Measurements from ENCODE around the gene SNED1. TPM values are rescaled to one million over a fixed set of nuclear protein-coding genes. Genes with fewer than 3 reads are reported as not detected.

Gene SNED1
- polyA plus RNA-seq, 1 experiment: 3.9 TPM

GRCh38 chr2:240981280-240981679, 17.1 kb upstream of the SNED1 start:
- Histone ChIP-seq H3K4me3 (ENCODE audit: low read depth, low read length) (no peak overlapping the region), H3K36me3 (ENCODE audit: control insufficient read depth, insufficient read depth, low read length) (no peaks in the 10 kb centered on the region), H3K27me3 (ENCODE audit: control insufficient read depth, insufficient read depth, low read length) (peaks cover 6% of the 10 kb centered on the region; the same call in 1 of the 2 replicates)
- ChIA-PET POLR2A (no interaction called here), CTCF (interaction anchor here (1.9 kb wide), 1 partner anchor 67 kb away, joined by 8 read pairs; no protein-coding TSS in a partner anchor)
- DNase-seq (ENCODE audit: low read depth): no peak
- TF ChIP-seq, protein P1, sequence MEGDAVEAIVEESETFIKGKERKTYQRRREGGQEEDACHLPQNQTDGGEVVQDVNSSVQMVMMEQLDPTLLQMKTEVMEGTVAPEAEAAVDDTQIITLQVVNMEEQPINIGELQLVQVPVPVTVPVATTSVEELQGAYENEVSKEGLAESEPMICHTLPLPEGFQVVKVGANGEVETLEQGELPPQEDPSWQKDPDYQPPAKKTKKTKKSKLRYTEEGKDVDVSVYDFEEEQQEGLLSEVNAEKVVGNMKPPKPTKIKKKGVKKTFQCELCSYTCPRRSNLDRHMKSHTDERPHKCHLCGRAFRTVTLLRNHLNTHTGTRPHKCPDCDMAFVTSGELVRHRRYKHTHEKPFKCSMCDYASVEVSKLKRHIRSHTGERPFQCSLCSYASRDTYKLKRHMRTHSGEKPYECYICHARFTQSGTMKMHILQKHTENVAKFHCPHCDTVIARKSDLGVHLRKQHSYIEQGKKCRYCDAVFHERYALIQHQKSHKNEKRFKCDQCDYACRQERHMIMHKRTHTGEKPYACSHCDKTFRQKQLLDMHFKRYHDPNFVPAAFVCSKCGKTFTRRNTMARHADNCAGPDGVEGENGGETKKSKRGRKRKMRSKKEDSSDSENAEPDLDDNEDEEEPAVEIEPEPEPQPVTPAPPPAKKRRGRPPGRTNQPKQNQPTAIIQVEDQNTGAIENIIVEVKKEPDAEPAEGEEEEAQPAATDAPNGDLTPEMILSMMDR (IDR thresholded peaks at IDR 0.05; ENCODE audit: insufficient read depth, low read depth, low read length): no peak

- TF ChIP-seq, protein P1 (IDR thresholded peaks at IDR 0.05; ENCODE audit: insufficient read depth, low read depth, low read length): no peak
- H3K36me3 ChIP-seq (ENCODE audit: control insufficient read depth, insufficient read depth, low read length): no peaks in the 10 kb centered on the region
- no peak for DNase-seq (ENCODE audit: low read depth)
- POLR2A ChIA-PET: interaction anchor here (0.6 kb wide), 1 partner anchor 77 kb away, joined by 5 read pairs; no protein-coding TSS in a partner anchor
- peaks cover 6% of the 10 kb centered on the region; the same call in 1 of the 2 replicates for H3K27me3 ChIP-seq (ENCODE audit: control insufficient read depth, insufficient read depth, low read length)
- CTCF ChIA-PET: interaction anchor here (1.9 kb wide), 1 partner anchor 68 kb away, joined by 8 read pairs; no protein-coding TSS in a partner anchor
- no peak overlapping the region for H3K4me3 ChIP-seq (ENCODE audit: low read depth, low read length)
These were observed 16.3 kb upstream of the SNED1 start for GRCh38 chr2:240981871-240982800.

DNA sequence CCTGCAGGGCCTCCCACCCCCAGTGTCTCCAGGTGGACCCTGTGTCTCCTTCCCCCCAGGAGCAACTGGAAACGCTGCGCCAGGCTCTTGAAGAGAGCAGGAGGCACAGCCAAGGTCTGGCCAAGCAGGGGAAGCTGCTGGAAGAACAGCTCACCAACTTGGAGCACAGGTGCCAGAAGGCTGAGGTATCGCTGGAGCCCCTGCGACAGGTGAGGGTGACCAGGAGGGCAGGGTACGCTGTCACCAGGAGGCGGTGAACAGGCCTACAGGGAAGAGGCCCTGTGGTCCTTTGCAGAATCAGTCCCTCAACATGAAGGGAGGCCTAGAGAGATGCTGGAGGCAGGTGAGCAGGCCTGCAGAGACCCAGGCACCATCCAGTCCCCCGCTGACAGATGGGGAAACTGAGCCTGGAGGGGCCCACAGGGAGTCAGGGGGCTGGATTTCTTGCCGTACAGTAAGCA, 15.6 kb upstream of the SNED1 start:
- CTCF ChIA-PET: interaction anchor here (1.8 kb wide), 1 partner anchor 10 kb away, joined by 6 read pairs; no protein-coding TSS in a partner anchor
- Histone ChIP-seq H3K36me3 (ENCODE audit: control insufficient read depth, insufficient read depth, low read length) (no peaks in the 10 kb centered on the region), H3K4me3 (ENCODE audit: low read depth, low read length) (no peak overlapping the region), H3K27me3 (ENCODE audit: control insufficient read depth, insufficient read depth, low read length) (peaks cover 6% of the 10 kb centered on the region; the same call in 1 of the 2 replicates)
- POLR2A ChIA-PET: no interaction called here
- TF ChIP-seq, protein P1 (IDR thresholded peaks at IDR 0.05; ENCODE audit: insufficient read depth, low read depth, low read length): no peak
- no peak for DNase-seq (ENCODE audit: low read depth)

DNA sequence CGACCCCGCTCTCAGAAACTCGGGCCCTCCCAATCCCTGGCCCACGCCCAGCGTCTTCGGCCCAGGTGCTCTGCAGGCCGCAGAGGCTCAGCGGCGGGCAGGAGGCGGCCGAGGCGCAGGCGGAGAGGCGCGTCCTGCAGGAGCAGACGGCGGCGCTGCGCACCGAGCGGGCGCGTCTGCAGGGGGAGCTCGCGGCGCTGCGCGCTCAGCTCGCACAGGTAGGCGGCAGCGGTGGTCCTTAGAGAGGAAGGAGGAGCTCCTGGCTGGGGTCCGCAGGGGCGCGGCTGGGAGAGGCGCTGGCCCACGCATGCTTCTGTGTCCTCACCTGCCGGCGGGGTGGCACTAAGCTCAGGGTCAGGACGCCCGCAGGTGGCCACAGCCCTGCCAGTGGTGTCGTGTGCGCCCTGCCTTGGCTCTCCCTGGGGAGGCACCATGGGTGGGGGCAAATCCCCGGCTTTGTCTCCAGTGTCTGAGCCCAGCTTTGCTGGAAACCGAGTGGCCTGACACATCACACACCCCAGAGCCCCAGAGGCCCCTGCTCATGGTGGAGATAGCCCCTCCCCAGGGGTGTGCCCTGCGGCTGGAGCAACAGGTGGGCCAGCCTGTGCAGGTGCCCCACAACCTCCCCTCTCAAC, 14.9 kb upstream of the SNED1 start:
- no peaks in the 10 kb centered on the region for H3K36me3 ChIP-seq (ENCODE audit: control insufficient read depth, insufficient read depth, low read length)
- TF ChIP-seq, protein P1 (IDR thresholded peaks at IDR 0.05; ENCODE audit: insufficient read depth, low read depth, low read length): no peak
- no peak overlapping the region for H3K4me3 ChIP-seq (ENCODE audit: low read depth, low read length)
- no peak for DNase-seq (ENCODE audit: low read depth)
- CTCF ChIA-PET: interaction anchor here (1.5 to 1.8 kb wide), 2 partner anchors 10 kb away, joined by 3 to 6 read pairs; no protein-coding TSS in a partner anchor
- H3K27me3 ChIP-seq (ENCODE audit: control insufficient read depth, insufficient read depth, low read length): peaks cover 6% of the 10 kb centered on the region; the same call in 1 of the 2 replicates
- POLR2A ChIA-PET: no interaction called here

Data from BJ (cell line).